Testis (tissue), 2 donors: ENCODE measurements around the gene BCL7A.

Source experiments
- CTCF ChIP-seq, 3 experiments: fragments of 450-650 bp in 2 of 3; fragments of 200-600 bp in 1 of 3; sonication (generic) in 1 of 3; IDR thresholded peaks; one replicate each; pipeline ENCODE4 v1.5.1; 2016 to 2019; ENCODE audit warnings: antibody characterized with exemption in 3 of 3, mild to moderate bottlenecking in 2 of 3, moderate library complexity in 1 of 3
- POLR2A ChIP-seq: fragments of 450-650 bp; IDR thresholded peaks from one replicate; pipeline ENCODE4 v1.6.1; 2017; ENCODE audit warnings: antibody characterized with exemption, mild to moderate bottlenecking, moderate library complexity

- TF ChIP-seq CTCF (IDR thresholded peaks at IDR 0.05) = no peak
- TF ChIP-seq POLR2A = no peak
These were observed 15.3 kb upstream of the BCL7A start for GRCh38 chr12:122006186-122006926.
